Measurements from ENCODE around the gene EPX. TPM values are rescaled to one million over a fixed set of nuclear protein-coding genes. Genes with fewer than 3 reads are reported as not detected.

The EPX gene
- total RNA-seq, 6 experiments from 2014 or later, result 0.07 TPM; not detected in 5

GRCh38 chr17:58205936-58206335 lies 13.4 kb downstream of the EPX start:
- intact Hi-C loops (cut with DNase I), result no loop called here
- Histone ChIP-seq H3K9me3 (no peaks in the 10 kb centered on the region), H3K4me1 (no peaks in the 10 kb centered on the region), H3K27ac (no peak overlapping the region), H3K4me3 (no peak overlapping the region), H3K36me3 (peaks cover 0 to 13% (median 5%) of the 10 kb centered on the region in 4 donors), H3K27me3 (no peaks in the 10 kb centered on the region)
- 80% methylated on average over 1 of the region's 11 CpGs for WGBS (ENCODE audit: insufficient coverage, low coverage, low lambda C conversion rate, missing lambda C conversion rate)
- no peak for TF ChIP-seq CTCF (IDR thresholded peaks at IDR 0.05)
- TF ChIP-seq POLR2A (IDR thresholded peaks at IDR 0.05), result no peak
- ATAC-seq (no peak), DNase-seq (no peak)

DNA sequence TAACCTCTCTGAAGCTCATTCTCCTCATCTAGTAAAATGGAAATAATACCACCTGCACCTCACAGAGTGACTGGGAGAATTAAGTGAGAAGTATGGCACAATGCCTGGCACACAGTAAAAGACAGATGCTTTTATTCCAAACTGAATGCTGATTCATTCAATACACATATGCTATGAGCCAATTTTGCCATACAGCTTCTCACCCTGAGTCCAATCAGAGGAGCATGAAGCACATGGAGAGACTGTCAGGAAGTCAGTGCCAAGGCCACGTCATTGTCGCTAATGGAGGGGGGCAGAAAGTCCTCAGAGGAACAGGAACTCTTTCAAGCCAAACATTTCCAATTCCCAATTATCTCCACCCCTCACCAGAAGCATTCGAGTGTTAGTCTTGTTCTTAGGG lies 14.9 kb downstream of the EPX start:
- Histone ChIP-seq H3K27me3 (no peaks in the 10 kb centered on the region), H3K9me3 (no peaks in the 10 kb centered on the region), H3K36me3 (peaks cover 0 to 23% (median 5%) of the 10 kb centered on the region in 4 donors), H3K4me1 (no peaks in the 10 kb centered on the region), H3K27ac (no peak overlapping the region), H3K4me3 (no peak overlapping the region)
- ATAC-seq (no peak), DNase-seq (no peak)
- TF ChIP-seq POLR2A (IDR thresholded peaks at IDR 0.05), result no peak
- no peak for TF ChIP-seq CTCF (IDR thresholded peaks at IDR 0.05)
- WGBS (ENCODE audit: insufficient coverage, low coverage, low lambda C conversion rate, missing lambda C conversion rate), result 81% methylated on average over 3 of the region's 3 CpGs
- intact Hi-C loops (cut with DNase I), result no loop called here

- intact Hi-C loops (cut with DNase I), result no loop called here
- 95% methylated on average over 3 of the region's 5 CpGs for WGBS (ENCODE audit: insufficient coverage, low coverage, low lambda C conversion rate, missing lambda C conversion rate)
- no peaks in the 10 kb centered on the region for H3K9me3 ChIP-seq
- no peaks in the 10 kb centered on the region for H3K27me3 ChIP-seq
- TF ChIP-seq CTCF (IDR thresholded peaks at IDR 0.05) (no peak), POLR2A (IDR thresholded peaks at IDR 0.05) (no peak)
- no peaks in the 10 kb centered on the region for H3K4me1 ChIP-seq
- no peak for DNase-seq
- no peak overlapping the region for H3K27ac ChIP-seq
- ATAC-seq, result no peak
- peaks cover 0 to 31% (median 8%) of the 10 kb centered on the region in 4 donors for H3K36me3 ChIP-seq
- H3K4me3 ChIP-seq, result no peak overlapping the region
These were observed 15.8 kb downstream of the EPX start for GRCh38 chr17:58208344-58208743.

DNA sequence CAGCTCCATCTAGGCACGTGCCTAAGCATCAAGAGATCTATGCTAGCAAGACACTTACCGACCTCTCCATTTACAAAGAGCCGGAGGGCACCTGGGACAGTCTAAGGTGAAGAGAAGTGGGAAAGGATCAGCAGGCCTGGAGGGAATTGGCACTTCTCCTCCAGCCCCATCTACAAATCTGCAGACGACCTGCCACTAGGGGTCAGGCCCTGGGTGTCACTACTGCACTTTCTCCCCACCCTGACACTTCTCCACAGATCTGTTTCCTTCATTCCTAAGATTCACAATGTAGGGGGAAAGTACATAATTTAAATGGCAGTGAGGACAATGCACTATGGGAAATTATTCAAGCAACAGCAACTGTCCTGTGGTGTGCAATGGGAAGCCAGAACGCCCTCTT lies 18.4 kb downstream of the EPX start:
- H3K36me3 ChIP-seq, result peaks cover 0 to 37% (median 9%) of the 10 kb centered on the region in 4 donors
- DNase-seq (no peak), ATAC-seq (no peak)
- no peaks in the 10 kb centered on the region for H3K27me3 ChIP-seq
- TF ChIP-seq POLR2A (IDR thresholded peaks at IDR 0.05) (no peak), CTCF (IDR thresholded peaks at IDR 0.05) (peak in 1 of 4 donors; percentile 6)
- no peak overlapping the region for H3K4me3 ChIP-seq
- H3K27ac ChIP-seq, result no peak overlapping the region
- no peaks in the 10 kb centered on the region for H3K4me1 ChIP-seq
- intact Hi-C loops (cut with DNase I), result no loop called here
- no peaks in the 10 kb centered on the region for H3K9me3 ChIP-seq
- WGBS (ENCODE audit: insufficient coverage, low coverage, low lambda C conversion rate, missing lambda C conversion rate), result 100% methylated on average over 3 of the region's 5 CpGs

DNA sequence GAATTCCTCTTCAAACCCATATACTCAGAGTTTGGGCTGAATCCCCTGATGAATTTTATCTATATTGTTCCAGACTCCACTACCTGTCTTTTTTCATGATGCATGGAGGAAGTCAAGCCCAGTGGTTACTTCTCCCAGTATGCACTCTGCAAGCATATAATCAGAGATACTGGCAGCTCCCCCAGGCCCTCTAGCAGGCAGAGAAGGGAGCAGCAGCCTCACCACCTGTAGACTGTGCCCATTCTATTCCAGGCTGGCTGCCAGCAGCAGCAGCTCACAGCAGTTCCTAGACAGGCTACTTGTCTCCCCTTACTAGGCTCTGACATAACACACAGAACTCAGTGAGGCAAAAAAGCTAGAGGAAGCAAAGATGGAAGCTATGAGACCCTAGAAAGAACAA lies 23.2 kb downstream of the EPX start:
- peaks cover 0 to 24% (median 5%) of the 10 kb centered on the region in 4 donors for H3K36me3 ChIP-seq
- no peak overlapping the region for H3K27ac ChIP-seq
- TF ChIP-seq POLR2A (IDR thresholded peaks at IDR 0.05) (no peak), CTCF (IDR thresholded peaks at IDR 0.05) (no peak)
- DNase-seq (no peak), ATAC-seq (no peak)
- no peaks in the 10 kb centered on the region for H3K27me3 ChIP-seq
- no peak overlapping the region for H3K4me3 ChIP-seq
- H3K9me3 ChIP-seq, result no peaks in the 10 kb centered on the region
- H3K4me1 ChIP-seq, result peaks cover 0 to 3% (median 0%) of the 10 kb centered on the region in 4 donors
- intact Hi-C loops (cut with DNase I), result no loop called here

Data from right lobe of liver (tissue), 6 donors.